ENCODE measurements around the gene CYP3A5. TPM values are rescaled to one million over a fixed set of nuclear protein-coding genes. Genes with fewer than 3 reads are reported as not detected.
A peak's percentile ranks its signal among the peaks of the same experiment; 100 is the strongest.

The CYP3A5 gene
- total and polyA plus RNA-seq, 2 of the 13 experiments (the other 11 are each of a cell fraction or from before 2014, with no cell fraction given), result 5.7 to 9.3 TPM

DNA sequence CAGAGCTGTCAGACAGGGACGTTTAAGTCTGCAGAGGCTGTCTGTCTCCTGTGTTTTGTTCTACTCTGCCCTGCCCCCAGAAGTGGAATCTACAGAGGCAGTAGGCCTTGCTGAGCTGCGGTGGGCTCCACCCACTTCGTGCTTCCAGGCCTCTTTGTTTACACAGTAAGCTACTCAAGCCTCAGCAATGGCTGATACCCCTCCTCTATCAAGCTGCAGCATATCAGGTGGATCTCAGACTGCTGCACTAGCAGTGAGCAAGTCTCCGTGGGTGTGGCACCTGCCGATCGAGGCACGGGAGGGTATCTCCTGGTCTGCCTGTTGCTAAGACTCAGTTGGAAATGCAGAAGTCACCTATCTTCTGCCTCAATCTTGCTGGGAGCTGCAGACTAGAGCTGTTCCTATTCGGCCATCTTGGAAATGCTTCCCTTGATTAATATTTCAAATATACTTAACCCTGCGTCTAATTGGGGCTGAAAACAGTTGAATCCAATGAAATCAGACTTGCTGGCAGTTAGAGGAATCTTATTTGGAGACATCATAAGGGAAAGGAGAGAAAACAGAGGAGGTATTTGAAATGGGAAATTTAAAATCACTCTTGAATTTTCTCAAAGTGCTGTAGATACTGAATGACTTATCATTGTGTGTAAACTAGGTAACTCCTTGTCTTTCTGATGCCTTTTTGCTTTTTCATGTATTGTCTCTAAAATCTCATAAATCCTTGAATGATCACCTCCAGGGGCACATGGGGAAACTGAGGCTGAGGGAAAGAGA lies 13.8 kb upstream of the CYP3A5 start (continued):
- TF ChIP-seq, protein P1, sequence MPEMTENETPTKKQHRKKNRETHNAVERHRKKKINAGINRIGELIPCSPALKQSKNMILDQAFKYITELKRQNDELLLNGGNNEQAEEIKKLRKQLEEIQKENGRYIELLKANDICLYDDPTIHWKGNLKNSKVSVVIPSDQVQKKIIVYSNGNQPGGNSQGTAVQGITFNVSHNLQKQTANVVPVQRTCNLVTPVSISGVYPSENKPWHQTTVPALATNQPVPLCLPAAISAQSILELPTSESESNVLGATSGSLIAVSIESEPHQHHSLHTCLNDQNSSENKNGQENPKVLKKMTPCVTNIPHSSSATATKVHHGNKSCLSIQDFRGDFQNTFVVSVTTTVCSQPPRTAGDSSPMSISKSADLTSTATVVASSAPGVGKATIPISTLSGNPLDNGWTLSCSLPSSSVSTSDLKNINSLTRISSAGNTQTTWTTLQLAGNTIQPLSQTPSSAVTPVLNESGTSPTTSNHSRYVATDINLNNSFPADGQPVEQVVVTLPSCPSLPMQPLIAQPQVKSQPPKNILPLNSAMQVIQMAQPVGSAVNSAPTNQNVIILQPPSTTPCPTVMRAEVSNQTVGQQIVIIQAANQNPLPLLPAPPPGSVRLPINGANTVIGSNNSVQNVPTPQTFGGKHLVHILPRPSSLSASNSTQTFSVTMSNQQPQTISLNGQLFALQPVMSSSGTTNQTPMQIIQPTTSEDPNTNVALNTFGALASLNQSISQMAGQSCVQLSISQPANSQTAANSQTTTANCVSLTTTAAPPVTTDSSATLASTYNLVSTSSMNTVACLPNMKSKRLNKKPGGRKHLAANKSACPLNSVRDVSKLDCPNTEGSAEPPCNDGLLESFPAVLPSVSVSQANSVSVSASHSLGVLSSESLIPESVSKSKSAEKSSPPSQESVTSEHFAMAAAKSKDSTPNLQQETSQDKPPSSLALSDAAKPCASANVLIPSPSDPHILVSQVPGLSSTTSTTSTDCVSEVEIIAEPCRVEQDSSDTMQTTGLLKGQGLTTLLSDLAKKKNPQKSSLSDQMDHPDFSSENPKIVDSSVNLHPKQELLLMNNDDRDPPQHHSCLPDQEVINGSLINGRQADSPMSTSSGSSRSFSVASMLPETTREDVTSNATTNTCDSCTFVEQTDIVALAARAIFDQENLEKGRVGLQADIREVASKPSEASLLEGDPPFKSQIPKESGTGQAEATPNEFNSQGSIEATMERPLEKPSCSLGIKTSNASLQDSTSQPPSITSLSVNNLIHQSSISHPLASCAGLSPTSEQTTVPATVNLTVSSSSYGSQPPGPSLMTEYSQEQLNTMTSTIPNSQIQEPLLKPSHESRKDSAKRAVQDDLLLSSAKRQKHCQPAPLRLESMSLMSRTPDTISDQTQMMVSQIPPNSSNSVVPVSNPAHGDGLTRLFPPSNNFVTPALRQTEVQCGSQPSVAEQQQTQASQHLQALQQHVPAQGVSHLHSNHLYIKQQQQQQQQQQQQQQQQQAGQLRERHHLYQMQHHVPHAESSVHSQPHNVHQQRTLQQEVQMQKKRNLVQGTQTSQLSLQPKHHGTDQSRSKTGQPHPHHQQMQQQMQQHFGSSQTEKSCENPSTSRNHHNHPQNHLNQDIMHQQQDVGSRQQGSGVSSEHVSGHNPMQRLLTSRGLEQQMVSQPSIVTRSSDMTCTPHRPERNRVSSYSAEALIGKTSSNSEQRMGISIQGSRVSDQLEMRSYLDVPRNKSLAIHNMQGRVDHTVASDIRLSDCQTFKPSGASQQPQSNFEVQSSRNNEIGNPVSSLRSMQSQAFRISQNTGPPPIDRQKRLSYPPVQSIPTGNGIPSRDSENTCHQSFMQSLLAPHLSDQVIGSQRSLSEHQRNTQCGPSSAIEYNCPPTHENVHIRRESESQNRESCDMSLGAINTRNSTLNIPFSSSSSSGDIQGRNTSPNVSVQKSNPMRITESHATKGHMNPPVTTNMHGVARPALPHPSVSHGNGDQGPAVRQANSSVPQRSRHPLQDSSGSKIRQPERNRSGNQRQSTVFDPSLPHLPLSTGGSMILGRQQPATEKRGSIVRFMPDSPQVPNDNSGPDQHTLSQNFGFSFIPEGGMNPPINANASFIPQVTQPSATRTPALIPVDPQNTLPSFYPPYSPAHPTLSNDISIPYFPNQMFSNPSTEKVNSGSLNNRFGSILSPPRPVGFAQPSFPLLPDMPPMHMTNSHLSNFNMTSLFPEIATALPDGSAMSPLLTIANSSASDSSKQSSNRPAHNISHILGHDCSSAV (CRISPR knock-in tag; IDR thresholded peaks at IDR 0.05; ENCODE audit: borderline replicate concordance), result no peak
- TF ChIP-seq ZFP36L2 (CRISPR knock-in tag; IDR thresholded peaks at IDR 0.05) (no peak), RBM22 (optimal IDR thresholded peaks at IDR 0.05; ENCODE audit: low read length) (peak; percentile 40), ZZZ3 (CRISPR knock-in tag; IDR thresholded peaks at IDR 0.05; ENCODE audit: borderline replicate concordance) (peak; percentile 56; the same call in 1 of the 2 replicates), ZNF441 (CRISPR knock-in tag; IDR thresholded peaks at IDR 0.05; ENCODE audit: borderline replicate concordance) (peak; percentile 89), MYC (CRISPR knock-in tag; IDR thresholded peaks at IDR 0.05; ENCODE audit: borderline replicate concordance) (peak; percentile 72), ZNF205 (CRISPR knock-in tag; IDR thresholded peaks at IDR 0.05) (peak; percentile 87), ZSCAN25 (CRISPR knock-in tag; IDR thresholded peaks at IDR 0.05) (0 out of 2 replicates have a peak, but pooled peaks have one; percentile 55), ZNF280D (CRISPR knock-in tag; IDR thresholded peaks at IDR 0.05) (peak; percentile 76; the same call in 1 of the 2 replicates), GZF1 (CRISPR knock-in tag; IDR thresholded peaks at IDR 0.05) (no peak), ZNF567 (CRISPR knock-in tag; IDR thresholded peaks at IDR 0.05; ENCODE audit: borderline replicate concordance) (no peak), SNRNP70 (IDR thresholded peaks at IDR 0.05; ENCODE audit: low read depth, low read length) (no peak), DNMT1 (CRISPR knock-in tag; IDR thresholded peaks at IDR 0.05) (no peak), ZNF326 (CRISPR knock-in tag; IDR thresholded peaks at IDR 0.05; ENCODE audit: borderline replicate concordance) (no peak)
- TF ChIP-seq, protein P2, sequence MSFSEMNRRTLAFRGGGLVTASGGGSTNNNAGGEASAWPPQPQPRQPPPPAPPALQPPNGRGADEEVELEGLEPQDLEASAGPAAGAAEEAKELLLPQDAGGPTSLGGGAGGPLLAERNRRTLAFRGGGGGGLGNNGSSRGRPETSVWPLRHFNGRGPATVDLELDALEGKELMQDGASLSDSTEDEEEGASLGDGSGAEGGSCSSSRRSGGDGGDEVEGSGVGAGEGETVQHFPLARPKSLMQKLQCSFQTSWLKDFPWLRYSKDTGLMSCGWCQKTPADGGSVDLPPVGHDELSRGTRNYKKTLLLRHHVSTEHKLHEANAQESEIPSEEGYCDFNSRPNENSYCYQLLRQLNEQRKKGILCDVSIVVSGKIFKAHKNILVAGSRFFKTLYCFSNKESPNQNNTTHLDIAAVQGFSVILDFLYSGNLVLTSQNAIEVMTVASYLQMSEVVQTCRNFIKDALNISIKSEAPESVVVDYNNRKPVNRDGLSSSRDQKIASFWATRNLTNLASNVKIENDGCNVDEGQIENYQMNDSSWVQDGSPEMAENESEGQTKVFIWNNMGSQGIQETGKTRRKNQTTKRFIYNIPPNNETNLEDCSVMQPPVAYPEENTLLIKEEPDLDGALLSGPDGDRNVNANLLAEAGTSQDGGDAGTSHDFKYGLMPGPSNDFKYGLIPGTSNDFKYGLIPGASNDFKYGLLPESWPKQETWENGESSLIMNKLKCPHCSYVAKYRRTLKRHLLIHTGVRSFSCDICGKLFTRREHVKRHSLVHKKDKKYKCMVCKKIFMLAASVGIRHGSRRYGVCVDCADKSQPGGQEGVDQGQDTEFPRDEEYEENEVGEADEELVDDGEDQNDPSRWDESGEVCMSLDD (CRISPR knock-in tag; IDR thresholded peaks at IDR 0.05; ENCODE audit: borderline replicate concordance), result 0 out of 2 replicates have a peak, but pooled peaks have one; percentile 42

All from HepG2 (cell line).